Measurements from ENCODE around the gene POP7.
"Not testable (repeated sequence)": the region's sequence is repeated elsewhere in the genome, so short reads cannot be mapped to it uniquely, and the experiment has no call there.

The POP7 gene

DNA sequence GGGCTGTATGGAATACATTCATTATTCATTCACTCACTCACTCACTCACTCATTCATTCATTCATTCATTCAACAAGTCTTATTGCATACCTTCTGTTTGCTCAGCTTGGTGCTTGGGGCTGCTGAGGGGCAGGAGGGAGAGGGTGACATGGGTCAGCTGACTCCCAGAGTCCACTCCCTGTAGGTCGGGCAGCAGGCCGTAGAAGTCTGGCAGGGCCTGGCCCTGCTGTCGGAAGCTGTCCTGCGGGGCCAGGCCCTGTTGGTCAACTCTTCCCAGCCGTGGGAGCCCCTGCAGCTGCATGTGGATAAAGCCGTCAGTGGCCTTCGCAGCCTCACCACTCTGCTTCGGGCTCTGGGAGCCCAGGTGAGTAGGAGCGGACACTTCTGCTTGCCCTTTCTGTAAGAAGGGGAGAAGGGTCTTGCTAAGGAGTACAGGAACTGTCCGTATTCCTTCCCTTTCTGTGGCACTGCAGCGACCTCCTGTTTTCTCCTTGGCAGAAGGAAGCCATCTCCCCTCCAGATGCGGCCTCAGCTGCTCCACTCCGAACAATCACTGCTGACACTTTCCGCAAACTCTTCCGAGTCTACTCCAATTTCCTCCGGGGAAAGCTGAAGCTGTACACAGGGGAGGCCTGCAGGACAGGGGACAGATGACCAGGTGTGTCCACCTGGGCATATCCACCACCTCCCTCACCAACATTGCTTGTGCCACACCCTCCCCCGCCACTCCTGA, 16.7 kb downstream of the POP7 start:
- H3K4me3 ChIP-seq (ENCODE audit: low read depth, low read length), result no peak overlapping the region
- DNase-seq (ENCODE audit: low read depth), result no peak
- TF ChIP-seq, protein P1, sequence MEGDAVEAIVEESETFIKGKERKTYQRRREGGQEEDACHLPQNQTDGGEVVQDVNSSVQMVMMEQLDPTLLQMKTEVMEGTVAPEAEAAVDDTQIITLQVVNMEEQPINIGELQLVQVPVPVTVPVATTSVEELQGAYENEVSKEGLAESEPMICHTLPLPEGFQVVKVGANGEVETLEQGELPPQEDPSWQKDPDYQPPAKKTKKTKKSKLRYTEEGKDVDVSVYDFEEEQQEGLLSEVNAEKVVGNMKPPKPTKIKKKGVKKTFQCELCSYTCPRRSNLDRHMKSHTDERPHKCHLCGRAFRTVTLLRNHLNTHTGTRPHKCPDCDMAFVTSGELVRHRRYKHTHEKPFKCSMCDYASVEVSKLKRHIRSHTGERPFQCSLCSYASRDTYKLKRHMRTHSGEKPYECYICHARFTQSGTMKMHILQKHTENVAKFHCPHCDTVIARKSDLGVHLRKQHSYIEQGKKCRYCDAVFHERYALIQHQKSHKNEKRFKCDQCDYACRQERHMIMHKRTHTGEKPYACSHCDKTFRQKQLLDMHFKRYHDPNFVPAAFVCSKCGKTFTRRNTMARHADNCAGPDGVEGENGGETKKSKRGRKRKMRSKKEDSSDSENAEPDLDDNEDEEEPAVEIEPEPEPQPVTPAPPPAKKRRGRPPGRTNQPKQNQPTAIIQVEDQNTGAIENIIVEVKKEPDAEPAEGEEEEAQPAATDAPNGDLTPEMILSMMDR (IDR thresholded peaks at IDR 0.05; ENCODE audit: control insufficient read depth, extremely low read depth, insufficient read depth), result no peak

DNA sequence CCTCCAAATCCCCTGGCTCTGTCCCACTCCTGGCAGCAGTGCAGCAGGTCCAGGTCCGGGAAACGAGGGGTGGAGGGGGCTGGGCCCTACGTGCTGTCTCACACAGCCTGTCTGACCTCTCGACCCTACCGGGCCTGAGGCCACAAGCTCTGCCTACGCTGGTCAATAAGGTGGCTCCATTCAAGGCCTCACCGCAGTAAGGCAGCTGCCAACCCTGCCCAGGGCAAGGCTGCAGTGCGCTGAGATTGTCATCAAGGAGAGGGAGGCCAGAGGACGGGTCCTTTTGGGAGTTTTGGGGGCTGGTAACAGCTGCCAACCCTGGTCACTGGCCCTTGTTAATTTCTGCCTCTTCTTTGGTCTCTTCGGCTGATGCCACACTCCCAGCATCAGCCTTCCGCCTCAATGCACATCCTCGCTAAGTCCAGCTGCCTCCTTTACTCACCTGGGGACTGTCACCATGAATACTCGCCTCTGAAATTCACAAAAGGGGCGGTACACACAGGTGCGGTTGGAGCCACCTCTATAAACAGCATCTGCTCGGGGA, 17.9 kb downstream of the POP7 start:
- H3K4me3 ChIP-seq (ENCODE audit: low read depth, low read length), result no peak overlapping the region
- TF ChIP-seq, protein P1 (IDR thresholded peaks at IDR 0.05; ENCODE audit: control insufficient read depth, extremely low read depth, insufficient read depth), result no peak
- no peak for DNase-seq (ENCODE audit: low read depth)

DNA sequence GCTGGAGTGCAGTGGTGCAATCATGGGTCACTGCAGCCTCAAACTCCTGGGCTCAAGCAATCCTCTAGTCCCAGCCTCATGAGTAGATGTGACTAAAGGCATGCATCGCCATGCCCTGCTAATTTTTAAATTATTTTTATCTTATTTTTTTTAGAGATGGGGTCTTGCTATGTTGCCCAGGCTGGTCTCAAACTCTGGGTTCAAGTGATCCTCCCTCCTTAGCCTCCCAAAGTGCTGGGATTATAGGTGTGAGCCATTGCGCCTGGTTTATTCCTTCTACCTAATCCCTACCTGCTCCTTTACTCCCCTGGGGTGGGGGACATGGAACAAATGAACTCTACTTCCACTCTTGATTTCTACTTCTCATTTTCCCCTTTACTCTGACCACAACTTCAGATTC, 18.4 kb downstream of the POP7 start:
- DNase-seq (ENCODE audit: low read depth); H3K4me3 ChIP-seq (ENCODE audit: low read depth, low read length): not testable (repeated sequence)

DNA sequence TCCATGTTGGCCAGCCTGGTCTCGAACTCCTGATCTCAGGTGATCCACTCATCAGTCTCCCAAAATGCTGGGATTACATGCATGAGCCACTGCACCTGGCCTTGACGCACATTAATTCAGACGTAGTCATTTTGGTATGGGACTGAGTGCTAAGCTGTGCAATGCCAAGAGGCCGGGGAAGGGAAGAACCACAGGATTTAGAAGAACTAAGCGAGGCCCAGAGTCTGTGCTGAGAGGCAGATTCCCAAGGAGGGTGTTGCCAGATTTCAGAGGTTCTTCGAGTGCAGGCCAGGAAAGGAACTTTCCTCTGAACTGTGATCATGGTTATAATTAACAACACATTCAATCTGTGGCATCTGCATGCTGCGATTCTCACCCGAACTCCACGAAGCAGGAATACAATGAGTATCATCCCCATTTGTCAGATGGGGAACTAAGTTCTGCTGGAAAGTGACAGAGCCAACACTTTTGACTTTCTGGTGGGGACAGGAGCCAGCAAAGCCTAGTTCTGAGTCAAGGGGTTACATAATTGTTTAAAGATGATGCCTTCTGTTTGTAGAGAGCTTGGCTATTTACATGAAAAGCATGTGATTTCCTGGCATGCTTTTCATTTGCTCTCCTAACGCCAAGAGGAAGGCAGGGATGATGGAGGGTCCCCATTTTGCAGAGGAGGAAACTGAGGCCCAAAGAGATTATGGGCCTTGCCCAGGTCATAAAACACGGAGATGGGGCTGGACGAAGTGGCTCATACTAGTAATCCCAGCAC, 21.3 kb downstream of the POP7 start:
- no peak for DNase-seq (ENCODE audit: low read depth)
- no peak overlapping the region for H3K4me3 ChIP-seq (ENCODE audit: low read depth, low read length)
- TF ChIP-seq, protein P1 (IDR thresholded peaks at IDR 0.05; ENCODE audit: control insufficient read depth, extremely low read depth, insufficient read depth), result no peak

DNA sequence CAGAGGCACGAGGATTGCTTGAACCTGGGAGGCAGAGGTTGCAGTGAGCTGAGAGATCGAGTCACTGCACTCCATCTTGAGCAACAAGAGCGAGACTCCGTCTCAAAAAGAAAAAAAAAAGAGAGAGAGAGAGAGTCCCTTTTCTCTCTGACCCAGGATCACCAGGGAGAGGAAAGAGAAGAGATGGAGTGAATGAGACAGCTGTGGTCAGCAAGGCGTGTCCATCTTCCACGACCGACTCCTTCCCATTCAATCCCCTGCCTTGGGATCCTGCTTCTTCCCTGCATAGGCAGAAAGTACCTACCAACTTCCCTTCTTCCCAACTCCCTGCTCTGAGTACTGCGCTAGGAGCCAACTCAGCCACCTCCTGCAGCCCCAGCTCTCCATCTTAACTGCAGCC, 22.3 kb downstream of the POP7 start:
- DNase-seq (ENCODE audit: low read depth), result no peak
- no peak overlapping the region for H3K4me3 ChIP-seq (ENCODE audit: low read depth, low read length)
- TF ChIP-seq, protein P1 (IDR thresholded peaks at IDR 0.05; ENCODE audit: control insufficient read depth, extremely low read depth, insufficient read depth), result no peak

DNA sequence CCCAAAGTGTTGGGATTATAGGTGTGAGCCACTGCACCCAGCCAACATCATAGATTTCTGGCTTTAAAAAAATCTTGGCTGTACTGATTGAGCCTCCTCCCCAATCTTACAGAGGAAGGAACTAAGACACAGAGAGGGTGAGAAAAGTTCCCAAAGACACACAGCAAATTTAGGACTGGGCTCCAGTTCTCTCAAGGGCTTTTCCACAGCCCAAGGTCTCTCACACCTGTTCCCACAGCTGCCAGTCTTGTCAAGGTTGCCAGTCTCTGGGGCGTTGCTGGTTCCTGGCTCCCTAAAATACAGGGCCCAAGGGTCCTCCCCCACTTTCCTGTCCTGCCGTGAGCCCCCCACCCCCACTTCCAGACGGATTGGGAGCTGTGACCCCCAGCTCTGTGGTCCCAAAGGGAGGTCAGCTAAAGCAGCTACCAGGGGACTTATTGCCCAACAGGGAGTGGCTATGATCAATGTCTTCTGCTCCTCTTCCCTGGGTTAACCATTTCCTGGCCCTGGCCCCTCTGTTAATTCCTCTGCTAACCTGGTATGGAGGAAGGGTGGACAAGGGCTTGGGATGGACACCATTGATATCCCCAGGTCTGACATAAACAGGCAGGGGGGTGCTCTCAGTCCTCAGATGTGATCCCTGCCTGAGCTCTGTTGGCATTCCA, 24.3 kb downstream of the POP7 start:
- no peak for DNase-seq (ENCODE audit: low read depth)
- TF ChIP-seq, protein P1 (IDR thresholded peaks at IDR 0.05; ENCODE audit: control insufficient read depth, extremely low read depth, insufficient read depth), result no peak

More for the DNA sequence above, 24.3 kb downstream of the POP7 start:
- H3K4me3 ChIP-seq (ENCODE audit: low read depth, low read length), result no peak overlapping the region

Measured in LNCaP clone FGC (cell line).